IMR-90 (cell line): ENCODE data around the gene RAI1.

Source experiments
- NFE2L2 ChIP-seq: fragments of 150-350 bp; IDR thresholded peaks from 2 replicates; pipeline ENCODE4 v1.6.1; 2016; ENCODE audit warnings: low read depth, mild to moderate bottlenecking, low read length
- TF ChIP-seq, protein P1 (sequence below): conservative IDR thresholded peaks from 2 replicates; pipeline ENCODE4 v1.5.1; 2012; ENCODE audit warnings: mild to moderate bottlenecking, low read depth, low read length, improper control_type of control experiment

DNA sequence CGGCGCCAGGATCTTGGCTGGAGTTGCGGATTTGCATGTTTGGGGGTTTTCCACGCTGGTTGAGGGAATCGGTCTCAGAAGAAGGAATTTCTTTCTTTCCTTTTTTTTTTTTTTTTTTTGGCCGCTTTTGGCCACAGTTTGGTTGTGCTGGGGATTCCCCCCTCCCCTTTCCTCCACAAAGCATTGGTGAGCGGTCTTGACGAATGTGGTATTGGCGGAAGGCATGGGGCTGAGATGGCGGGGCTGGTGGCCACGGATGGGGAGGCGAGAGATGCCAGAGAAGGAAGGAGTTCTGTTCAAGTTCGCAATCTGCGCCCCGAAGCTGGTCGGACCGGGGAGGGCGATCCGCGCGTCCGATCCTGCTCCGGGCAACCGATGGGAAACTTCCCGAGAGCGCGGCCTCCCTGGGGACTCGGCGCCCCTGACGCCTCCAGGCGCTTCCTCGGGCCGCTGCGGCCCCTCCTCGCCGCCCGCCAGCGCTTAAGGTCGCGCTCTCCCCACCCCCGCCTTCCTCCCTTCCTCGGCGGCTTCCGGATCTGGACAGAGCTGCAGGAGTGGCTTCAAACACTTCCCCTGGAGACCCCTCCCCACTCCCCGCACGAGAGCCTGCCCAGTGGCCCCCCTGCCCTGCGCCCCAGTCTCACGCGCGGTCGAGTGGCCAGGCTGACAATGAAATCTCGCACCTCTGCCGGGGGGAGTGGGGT is 43.2 kb downstream of the RAI1 start:
- TF ChIP-seq, protein P1, sequence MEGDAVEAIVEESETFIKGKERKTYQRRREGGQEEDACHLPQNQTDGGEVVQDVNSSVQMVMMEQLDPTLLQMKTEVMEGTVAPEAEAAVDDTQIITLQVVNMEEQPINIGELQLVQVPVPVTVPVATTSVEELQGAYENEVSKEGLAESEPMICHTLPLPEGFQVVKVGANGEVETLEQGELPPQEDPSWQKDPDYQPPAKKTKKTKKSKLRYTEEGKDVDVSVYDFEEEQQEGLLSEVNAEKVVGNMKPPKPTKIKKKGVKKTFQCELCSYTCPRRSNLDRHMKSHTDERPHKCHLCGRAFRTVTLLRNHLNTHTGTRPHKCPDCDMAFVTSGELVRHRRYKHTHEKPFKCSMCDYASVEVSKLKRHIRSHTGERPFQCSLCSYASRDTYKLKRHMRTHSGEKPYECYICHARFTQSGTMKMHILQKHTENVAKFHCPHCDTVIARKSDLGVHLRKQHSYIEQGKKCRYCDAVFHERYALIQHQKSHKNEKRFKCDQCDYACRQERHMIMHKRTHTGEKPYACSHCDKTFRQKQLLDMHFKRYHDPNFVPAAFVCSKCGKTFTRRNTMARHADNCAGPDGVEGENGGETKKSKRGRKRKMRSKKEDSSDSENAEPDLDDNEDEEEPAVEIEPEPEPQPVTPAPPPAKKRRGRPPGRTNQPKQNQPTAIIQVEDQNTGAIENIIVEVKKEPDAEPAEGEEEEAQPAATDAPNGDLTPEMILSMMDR: no peak
- no peak for TF ChIP-seq NFE2L2
